ENCODE data around the gene RALGAPB. TPM values are rescaled to one million over a fixed set of nuclear protein-coding genes. Genes with fewer than 3 reads are reported as not detected.

Gene RALGAPB
- total and polyA plus RNA-seq, 2 of the 13 experiments (the other 11 are each of a cell fraction or from before 2014, with no cell fraction given): 17.6 to 30.6 TPM

- peak; percentile 50; the same call in 1 of the 2 replicates for TF ChIP-seq TRAFD1 (CRISPR knock-in tag; IDR thresholded peaks at IDR 0.05; ENCODE audit: borderline replicate concordance)
- TF ChIP-seq ZHX2 (IDR thresholded peaks at IDR 0.05; ENCODE audit: low read depth): no peak
- TF ChIP-seq ZHX2 (CRISPR knock-in tag; IDR thresholded peaks at IDR 0.05; ENCODE audit: borderline replicate concordance): no peak
- TF ChIP-seq RAD21 (CRISPR knock-in tag; IDR thresholded peaks at IDR 0.05): 0 out of 2 replicates have a peak, but pooled peaks have one; percentile 42
- TF ChIP-seq MYPOP (CRISPR knock-in tag; IDR thresholded peaks at IDR 0.05): no peak
- TF ChIP-seq HBP1 (CRISPR knock-in tag; IDR thresholded peaks at IDR 0.05; ENCODE audit: low read depth): 0 out of 2 replicates have a peak, but pooled peaks have one; percentile 55
- TF ChIP-seq ZNF878 (CRISPR knock-in tag; IDR thresholded peaks at IDR 0.05): no peak
- TF ChIP-seq ZBTB4 (CRISPR knock-in tag; IDR thresholded peaks at IDR 0.05; ENCODE audit: borderline replicate concordance): peak; percentile 50; the same call in 1 of the 2 replicates
- no peak for TF ChIP-seq ZNF30 (CRISPR knock-in tag; IDR thresholded peaks at IDR 0.05)
- TF ChIP-seq SP4 (CRISPR knock-in tag; IDR thresholded peaks at IDR 0.05): no peak
- TF ChIP-seq ZBTB1 (CRISPR knock-in tag; IDR thresholded peaks at IDR 0.05; ENCODE audit: borderline replicate concordance): no peak
- peak; percentile 83; the same call in 1 of the 2 replicates for TF ChIP-seq EEA1 (CRISPR knock-in tag; IDR thresholded peaks at IDR 0.05; ENCODE audit: borderline replicate concordance)
- peak; percentile 73 for TF ChIP-seq RBFOX2 (IDR thresholded peaks at IDR 0.05; ENCODE audit: low read depth, low read length)
Observed at GRCh38 chr20:38601216-38602184, 128.9 kb downstream of the RALGAPB start, which contains the start of gene ARHGAP40 (continued).
